GM12875 (cell line): ENCODE data around the gene TXLNB.

Source experiments
- H3K4me3 ChIP-seq: one replicate; pipeline ENCODE4 v1.5.1; 2011; ENCODE audit warnings: low read depth, low read length, control low read depth
- TF ChIP-seq, protein P1 (sequence below): IDR thresholded peaks from 2 replicates; pipeline ENCODE4 v1.5.1; 2011; ENCODE audit warnings: low read depth, mild to moderate bottlenecking, control low read depth, inconsistent platforms, low read length, moderate library complexity, borderline replicate concordance; ENCODE audit not compliant: insufficient read depth

TXLNB gene

DNA sequence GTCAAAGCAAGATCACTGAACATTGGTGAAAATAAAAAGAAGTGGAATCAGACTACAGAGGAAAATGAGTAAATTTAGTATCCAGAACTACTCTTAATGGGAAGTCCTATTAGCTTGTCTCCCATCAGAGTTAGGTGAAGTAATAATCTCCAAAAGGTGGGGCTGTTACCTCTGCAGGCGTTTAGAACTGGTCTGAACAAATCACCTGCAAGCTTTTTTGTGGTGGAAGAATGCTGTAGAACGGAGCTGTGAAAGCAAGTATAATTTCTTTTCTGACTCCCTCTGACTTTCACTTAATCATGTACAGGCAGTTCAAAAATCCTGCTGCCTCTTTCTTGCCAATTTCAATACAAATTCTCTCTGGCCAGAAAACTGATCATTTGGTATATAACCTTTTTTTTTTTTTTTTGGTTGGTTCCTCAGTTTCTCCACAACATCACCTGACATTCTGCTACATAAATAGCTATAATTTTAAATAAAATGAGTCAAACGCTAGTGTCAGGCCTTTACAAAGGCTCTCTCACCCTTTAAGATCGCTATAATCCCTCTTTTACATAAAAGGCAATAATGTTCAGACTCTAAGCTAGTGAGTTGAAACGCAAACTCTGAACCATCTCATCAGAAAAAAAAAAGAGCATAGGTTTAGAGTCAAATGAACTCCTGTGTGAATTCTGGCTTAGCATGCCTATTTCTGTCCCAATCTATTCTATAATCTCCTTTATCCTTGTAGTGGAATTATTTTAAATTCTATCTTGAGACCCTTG is 43.8 kb upstream of the TXLNB start:
- H3K4me3 ChIP-seq: no peak overlapping the region
- TF ChIP-seq, protein P1, sequence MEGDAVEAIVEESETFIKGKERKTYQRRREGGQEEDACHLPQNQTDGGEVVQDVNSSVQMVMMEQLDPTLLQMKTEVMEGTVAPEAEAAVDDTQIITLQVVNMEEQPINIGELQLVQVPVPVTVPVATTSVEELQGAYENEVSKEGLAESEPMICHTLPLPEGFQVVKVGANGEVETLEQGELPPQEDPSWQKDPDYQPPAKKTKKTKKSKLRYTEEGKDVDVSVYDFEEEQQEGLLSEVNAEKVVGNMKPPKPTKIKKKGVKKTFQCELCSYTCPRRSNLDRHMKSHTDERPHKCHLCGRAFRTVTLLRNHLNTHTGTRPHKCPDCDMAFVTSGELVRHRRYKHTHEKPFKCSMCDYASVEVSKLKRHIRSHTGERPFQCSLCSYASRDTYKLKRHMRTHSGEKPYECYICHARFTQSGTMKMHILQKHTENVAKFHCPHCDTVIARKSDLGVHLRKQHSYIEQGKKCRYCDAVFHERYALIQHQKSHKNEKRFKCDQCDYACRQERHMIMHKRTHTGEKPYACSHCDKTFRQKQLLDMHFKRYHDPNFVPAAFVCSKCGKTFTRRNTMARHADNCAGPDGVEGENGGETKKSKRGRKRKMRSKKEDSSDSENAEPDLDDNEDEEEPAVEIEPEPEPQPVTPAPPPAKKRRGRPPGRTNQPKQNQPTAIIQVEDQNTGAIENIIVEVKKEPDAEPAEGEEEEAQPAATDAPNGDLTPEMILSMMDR: no peak

DNA sequence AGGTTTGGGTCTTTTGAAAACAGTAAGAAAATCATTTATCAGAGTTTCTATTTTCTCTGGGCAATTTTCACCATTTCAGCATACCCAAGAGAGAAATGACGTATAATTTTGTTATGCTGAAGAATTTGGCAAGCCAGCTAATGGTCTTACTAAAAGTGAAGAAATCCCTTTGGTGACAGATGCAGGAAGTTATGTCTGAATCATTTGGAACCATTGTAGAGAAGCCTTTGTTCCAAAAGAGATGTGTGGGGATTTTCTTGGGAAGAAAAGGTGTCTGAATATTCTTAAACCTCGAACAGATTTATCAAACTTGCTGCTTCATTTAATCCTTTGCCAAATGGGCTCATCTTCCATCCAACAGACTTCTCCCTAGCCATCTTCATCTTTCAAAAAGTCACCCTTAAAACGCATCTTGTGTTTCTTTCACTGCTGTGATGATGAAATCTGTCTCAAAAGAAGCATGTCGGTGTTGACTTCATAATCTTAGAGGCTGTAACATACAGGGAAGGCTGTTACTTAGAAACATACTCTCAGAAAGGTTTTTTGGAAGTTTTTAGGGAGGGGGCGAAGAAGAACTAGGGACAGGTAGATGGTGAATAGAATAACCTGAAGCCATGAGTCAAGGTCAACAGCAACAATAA is 43.1 kb upstream of the TXLNB start:
- TF ChIP-seq, protein P1: no peak
- H3K4me3 ChIP-seq: no peak overlapping the region

DNA sequence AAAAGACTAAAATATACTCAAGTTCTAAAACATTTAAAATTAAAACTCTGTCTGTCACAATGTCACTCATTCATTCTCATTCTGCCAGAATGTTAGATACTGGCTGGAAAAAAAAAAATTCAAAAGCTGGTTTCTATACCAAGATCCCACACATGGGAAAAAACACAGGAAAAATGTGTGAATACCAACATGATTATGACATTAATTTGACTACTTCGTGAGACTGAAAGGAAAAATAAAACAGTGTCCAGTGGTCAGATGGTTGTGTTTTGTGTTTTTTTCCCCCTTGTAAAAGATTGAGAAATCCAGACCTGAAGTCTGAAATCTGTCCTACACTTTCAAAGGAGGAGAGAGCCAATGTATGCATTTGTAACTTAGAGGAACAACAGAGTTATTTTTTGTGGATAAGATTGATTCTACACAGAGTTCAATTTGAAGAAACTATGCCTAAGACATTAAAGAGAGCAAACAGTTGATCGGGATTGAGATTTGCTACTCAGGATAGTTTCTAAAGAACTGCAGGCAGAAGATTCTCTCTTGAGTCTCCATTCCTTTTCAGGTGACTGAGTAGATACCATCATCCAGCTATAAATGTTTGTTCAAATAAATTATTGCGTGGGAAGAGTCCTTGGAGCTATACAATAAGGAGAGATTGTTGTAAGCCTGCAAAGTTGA is 39.2 kb upstream of the TXLNB start:
- H3K4me3 ChIP-seq: no peak overlapping the region
- TF ChIP-seq, protein P1: no peak

- TF ChIP-seq, protein P1: no peak
- H3K4me3 ChIP-seq: no peak overlapping the region
These were observed 38.5 kb upstream of the TXLNB start for GRCh38 chr6:139330306-139330705.

DNA sequence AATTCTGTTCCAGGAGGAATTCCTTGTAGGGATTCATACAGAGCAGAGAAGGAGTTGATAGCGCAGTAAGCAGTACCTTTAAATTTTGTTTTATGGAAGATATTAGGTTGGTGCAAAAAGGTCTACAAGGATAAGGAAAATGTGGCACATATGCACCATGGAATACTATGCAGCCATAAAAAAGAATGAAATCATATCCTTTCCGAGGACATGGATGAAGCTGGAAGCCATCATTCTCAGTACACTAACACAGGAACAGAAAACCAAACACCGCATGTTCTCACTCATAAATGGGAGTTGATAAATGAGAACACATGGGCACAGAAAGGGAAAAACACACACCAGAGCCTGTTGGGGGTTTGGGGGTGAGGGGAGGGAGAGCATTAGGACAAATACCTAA is 37.4 kb upstream of the TXLNB start:
- TF ChIP-seq, protein P1: no peak
- no peak overlapping the region for H3K4me3 ChIP-seq

DNA sequence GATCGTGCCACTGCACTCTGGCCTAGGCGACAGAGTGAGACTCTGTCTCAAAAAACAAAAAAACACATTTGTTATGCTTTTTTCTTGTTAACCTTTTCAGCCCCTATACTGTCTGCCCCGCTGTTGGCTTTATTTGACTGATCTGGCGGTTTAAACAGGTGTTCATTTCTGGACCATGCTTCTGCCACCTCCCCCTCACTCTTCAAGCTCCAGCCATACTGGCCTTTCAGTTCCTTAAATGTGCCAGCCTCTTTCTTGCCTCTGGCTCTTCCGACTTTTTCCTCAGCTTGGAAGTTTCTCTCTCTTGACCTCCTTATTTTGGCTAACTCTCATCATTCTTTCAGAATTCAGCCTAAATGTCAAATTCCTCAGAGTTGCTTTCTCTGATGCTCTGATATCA is 35.2 kb upstream of the TXLNB start:
- TF ChIP-seq, protein P1: no peak

More for the DNA sequence above, 35.2 kb upstream of the TXLNB start:
- H3K4me3 ChIP-seq: no peak overlapping the region
